K562 treated with DMSO at 1 percent for 12 hours (cell line): ENCODE results near the gene ACTN2. TPM values are rescaled to one million over a fixed set of nuclear protein-coding genes. Genes with fewer than 3 reads are reported as not detected.

Experiments used
- total RNA-seq: library from RNA; unstranded; fragments of 300-600 nt; gene quantifications from 2 replicates; pipeline ENCODE4 v1.2.3, GENCODE V29; 2022; ENCODE audit not compliant: insufficient read depth

Gene ACTN2
- total RNA-seq = 0.20 TPM in 1 of 2 replicates, not detected in the other

GRCh38 chr1:236685917-236686814 lies at the start of gene ACTN2:
TSS of gene ACTN2 (plus strand) at chr1:236686499. CDS start at chr1:236686674, 175 bp downstream.

DNA sequence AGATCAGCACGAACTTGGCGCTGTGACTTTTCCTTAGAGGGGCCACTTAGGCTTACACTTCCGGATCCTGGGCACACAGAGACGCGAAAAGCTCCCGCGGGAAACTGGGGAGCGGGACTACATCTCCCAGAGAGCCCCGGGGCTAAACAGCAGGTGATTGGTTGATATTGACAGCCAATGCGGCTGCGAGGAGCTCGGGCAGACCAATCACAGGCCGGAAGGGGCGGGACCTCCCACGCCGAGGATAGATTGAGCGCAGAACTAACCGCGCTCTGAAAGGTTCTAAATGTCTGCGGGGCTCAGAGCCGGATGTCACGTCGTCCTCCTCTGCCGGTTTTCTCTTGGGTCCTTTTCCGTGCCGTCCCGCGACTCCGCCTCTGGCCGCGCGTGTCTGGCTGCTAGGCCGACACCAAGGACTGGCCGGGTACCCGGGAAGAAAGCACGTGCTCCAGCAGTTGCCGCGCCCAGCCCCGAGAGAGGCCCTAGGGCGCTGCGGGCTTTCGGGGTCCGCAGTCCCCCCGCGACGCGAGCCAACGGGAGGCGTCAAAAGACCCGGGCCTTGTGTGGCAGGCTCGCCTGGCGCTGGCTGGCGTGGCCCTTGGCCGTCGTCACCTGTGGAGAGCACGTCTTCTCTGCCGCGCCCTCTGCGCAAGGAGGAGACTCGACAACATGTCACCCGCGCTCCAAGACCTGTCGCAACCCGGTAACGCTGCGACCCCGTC lies 108.9 kb downstream of the ACTN2 start, which contains the start of gene MTR:
TSS of gene MTR (plus strand) at position 258 of the 722 bp plus-strand sequence. CDS start at position 670, 412 bp downstream.

Other genes starting within 250 kb of the ACTN2 start
- gene LGALS8, start 162.5 kb upstream of the ACTN2 start, total RNA-seq = 17.5 and 63.6 TPM in 2 replicates
- 4.1 and 15.7 TPM in 2 replicates for gene HEATR1, start 82.0 kb upstream of the ACTN2 start, total RNA-seq
- 2.0 and 10.6 TPM in 2 replicates for gene MTR, start 108.8 kb downstream of the ACTN2 start, total RNA-seq